DMS 273 treated with DMSO at 0.1 percent for 48 hours (cell line): Measurements from ENCODE around the gene FABP3.

Experiments
- DNase-seq: peaks from one replicate; lab custom pipeline; 2025; lab: John Stamatoyannopoulos, UW

Gene FABP3

DNA sequence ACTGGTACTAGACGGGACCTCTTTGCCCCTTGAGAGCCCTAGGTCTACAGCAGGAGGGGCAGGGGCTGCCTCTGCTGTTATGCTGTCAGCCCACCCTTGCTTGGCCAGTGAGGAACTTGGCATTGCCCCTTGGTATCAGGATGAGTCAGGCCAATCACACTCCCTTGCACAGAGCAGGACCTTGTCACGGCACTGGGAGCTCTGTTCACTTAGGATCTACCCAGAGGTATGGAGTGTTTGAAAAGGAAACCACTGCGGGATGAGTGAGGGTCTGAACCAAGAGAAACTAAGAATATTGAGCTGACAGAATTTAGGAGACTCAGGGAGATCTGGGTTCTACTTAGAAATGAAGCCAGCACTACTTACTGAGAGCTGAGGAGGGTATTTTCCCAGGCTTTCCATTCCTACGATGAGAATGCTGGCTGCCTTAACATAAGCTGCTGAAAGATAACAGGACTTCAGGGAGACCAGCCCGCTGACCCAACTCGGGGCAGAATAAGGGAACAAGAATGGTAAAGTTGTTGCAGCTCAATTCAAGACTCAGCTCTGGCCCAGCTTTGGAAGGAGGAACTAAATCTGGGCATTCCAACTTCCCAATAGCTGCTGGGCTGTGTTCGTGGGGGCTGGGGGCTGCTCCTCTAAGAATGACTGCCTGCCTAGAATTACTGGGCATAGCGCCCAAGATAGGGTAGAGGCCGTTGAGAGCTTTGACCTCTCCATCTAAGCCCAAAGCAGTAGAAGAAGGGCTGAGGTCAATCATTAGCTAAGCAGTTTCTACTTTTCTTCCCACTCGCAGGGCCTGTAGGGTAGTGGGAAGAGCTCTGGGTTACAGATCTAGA, 1.5 kb downstream of the FABP3 start:
- DNase-seq: no peak

DNA sequence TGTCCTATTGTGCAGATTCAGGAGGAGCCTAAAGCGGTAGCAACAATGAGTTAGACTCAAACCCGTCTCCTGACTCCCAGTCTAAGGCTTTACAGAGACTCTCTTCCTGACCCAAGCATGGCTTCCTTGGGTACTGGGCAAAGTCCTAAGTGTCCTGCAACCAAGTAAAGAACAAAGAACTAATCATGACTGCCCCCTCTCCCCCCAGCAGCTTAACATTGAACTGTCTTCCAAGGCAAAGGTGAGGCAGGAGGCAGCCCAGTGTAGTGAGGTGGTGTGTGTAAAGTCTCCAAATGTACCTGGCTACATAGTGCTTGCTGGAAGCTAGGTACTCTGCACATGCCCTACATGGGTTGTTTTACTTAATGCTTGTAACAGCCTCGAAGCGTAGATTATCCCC, 2.3 kb downstream of the FABP3 start:
- DNase-seq: no peak

DNA sequence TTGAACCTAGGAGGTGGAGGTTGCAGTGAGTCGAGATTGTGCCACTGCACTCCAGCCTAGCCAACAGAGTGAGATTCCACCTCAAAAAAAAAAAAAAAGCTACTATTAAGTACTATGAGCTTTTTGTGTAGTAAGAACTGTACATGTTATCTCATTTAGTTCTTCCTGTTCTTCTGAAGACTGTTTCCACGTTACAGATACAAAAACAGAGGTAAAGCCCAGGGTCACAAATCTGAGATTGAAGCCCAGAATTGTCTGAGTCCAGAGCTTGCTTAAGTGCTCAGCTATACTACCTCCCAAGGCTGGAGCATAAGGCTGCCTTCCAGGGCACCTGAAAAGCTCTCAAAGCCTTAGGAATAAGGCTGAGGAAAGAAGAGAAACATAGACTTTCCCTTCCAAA, 2.9 kb downstream of the FABP3 start:
- DNase-seq: no peak

DNA sequence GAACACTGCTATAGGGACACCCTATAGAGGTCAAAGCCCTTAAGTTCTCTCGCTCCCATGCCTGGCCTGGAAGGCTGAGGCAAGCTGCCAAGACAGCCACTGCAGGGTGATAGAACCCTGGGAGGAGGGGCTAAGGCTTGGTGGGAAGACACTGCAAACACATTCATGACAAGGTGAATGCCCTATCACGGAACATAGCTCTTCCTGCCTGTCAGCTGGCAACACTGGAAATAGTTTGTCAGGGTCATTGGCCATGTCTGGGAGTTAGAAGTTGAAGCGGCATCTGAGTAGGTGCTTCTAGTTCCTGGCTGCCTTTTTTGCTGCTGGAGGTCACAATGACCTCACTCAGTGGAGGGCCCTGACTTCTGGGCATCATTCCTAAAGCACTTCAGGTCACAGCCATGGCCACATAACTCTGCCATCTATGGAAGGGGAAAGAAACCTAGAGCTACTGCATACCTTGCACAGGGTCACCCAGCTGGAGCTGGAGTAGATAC, 4.2 kb downstream of the FABP3 start:
- no peak for DNase-seq

DNA sequence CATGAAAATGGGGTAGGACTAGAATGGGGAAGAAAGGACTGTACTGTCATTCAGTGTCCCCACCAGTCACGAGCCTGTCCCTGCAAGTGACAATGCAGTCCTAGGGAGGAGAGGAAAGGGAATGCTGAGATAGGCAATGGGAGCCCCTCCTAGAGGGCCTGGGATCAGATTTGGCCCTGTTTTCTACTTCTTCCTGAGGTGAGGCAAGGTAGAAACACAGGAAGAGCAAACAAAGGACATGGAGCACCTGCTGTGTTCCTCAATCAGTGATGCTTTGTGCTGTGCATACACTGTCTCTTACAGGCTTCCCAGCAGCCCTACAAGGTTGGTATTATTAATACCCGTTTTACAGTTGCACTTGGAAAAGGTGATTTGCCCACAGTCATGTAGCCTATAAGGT, 6.1 kb downstream of the FABP3 start:
- no peak for DNase-seq

DNA sequence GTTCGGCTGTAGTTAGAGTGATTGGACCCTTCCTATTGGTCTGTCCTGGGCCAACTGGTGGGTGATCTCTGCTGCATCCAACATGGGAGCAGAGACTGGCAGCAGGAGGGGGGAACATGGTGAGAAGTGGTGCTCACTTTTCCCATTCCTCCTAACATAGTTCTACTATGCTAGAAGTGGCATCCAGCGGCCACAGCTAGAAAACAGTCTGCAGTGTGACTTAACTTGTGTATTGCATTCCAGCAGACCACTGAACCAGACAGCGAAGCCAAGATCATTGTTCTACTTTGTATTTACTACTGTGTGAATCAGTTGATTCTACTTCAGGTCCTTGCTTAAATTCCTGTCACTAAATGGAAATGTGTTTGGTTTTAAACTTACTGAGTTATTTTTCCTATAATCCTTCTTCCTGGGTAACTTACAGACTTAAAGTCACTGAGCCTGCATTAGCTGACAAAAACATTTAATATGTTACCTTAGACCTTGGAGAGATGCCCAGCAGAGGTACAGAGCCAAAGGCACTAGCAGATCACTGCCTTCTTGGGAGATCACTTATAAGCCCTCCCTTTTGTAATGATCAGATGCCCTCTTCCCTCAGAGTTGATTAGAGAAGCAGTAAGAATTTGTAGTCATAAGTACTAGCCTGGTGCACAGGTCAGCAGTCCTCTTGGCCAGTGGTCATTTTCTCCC, 8.2 kb downstream of the FABP3 start:
- DNase-seq: no peak

DNA sequence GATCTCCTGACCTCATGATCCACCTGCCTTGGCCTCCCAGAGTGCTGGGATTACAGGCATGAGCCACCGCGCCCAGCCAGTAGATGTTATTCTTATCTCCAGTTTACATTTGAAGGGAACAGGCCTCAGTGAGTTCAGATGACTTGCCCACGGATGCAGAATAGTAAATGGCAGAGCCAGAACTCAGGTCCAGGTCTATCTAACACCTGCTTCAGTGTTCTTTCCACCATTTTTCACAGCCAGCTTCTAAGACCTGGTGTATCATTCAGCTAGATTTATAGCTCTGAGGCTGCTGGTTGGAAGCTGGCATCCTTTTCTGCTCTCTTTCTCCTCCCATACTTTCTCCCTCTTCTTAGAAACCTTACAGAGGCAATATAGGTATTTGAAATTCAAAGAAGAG, 10.8 kb downstream of the FABP3 start:
- no peak for DNase-seq

DNA sequence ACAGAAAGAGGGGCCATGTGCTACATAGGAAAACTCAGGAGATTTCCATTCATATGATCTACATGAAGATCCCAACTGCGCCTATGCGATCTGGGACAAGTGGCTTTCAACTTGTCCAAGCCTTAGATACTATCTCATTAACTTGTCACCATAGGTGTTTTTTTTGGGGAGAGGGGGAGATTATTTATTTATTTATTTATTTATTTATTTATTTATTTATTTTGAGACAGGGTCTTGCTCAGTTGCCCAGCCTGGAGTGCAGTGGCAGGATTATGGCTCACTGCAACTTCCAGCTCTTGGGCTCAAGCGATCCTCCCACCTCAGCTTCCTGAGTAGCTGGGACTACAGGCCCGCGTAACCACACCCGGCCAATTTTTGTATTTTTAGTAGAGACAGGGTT, 11.3 kb downstream of the FABP3 start:
- DNase-seq: no peak

DNA sequence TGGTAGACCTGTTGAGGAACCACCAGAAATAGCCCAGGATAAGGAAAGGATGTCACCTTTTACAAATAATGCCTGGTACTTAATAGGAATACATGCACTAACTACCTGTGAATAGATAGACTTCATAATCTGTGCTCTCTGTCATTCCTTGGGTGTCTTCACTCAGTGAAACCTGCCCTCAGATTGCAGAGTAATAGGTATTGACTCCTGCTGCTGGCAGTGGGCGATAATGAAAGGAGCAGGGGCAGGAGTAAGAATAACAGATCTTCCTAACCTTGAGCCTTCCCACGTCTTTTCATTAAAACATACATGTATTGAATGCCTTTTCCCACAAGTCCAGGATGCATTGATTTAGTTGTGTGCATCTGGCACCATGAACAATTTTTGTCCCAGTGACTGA, 16.4 kb downstream of the FABP3 start:
- DNase-seq: no peak

DNA sequence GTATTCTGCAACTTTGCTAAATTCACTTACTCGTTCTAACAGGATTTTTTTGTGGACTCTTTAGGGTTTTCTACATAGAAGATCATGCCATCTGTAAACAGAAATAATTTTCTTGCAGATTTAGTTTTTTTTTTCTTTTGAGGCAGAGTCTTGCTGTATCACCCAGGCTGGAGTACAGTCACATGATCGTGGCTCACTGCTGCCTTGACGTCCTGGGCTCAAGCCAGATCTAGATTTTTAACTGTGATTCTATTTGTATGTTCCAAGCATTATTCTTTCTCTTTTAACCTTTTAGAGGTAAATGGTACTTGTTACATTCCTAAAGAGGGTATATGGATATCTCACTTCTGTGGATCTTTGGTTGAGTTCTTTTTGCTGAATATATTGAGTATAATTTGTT, 18.6 kb downstream of the FABP3 start:
- no peak for DNase-seq

DNA sequence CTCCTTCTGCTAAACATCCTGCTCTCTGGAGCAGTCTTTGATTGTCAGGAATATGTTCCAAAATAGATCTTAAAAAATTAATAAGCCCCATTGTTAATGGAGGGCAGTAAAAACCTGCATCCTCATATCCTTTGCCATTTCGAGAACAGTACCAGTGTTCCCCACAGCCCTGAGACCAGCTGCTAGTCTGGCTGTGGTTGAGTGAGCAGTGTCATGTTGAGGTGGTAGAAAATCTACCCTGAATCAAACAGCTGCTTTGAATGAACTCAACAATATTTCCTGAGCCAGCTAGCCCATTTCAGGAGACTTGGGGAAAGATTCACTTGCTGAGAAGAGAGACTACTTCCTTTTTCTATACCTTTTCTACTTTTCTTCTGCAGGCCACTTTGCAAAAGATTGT, 24.4 kb downstream of the FABP3 start:
- no peak for DNase-seq

DNA sequence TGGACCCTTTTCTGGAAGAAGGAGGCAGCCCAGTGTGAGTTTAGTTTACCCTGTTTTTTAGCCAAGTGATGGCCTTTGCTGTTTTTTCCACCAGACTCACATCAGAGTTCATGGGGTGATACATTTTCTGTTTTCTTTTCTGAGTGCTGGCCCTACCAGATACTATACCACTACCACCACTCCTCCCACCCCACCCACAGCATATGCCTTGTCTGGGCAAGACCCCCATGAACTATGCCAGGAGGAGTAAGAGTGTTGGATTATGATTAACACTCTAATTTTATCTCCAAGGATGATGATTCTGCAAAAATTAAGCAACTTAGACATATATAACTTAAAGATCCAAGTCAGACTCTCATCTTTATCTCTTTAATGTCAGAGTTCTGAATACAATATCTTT, 26.1 kb downstream of the FABP3 start:
- no peak for DNase-seq

DNA sequence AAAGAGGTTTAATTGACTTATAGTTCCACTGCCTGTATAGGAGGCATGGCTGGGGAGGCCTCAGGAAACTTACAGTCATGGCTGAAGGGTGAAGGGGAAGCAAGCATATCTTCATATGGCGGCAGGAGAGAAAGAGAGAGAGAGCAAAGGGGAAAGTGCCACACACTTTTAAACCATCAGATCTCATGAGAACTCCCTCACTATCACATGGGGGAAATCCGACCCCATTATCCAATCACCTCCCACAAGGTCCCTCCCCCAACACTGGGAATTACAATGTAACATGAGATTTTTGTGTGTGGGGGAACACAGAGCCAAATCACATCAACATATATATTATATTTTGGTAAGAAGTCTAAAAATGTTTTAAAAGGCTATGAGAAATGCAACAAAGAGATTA, 27.2 kb downstream of the FABP3 start:
- no peak for DNase-seq

DNA sequence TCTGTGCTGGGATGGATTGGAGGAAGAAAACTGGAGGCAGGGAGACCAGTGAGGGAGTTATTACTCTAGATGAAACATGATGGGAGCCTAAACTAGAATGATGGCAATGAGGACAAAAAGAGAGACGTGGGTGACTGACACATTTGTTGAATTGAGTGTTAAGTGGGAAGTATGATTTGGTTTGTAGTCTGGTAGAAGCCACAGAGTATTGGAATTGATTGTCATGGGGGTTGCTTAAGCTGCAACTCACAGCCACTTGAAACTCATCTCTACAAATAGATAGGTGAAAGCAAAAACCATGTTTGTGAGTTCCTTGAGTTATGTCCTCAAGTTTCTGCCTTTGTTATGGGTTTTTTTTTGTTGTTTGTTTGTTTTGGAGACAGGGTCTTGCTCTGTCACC, 28.4 kb downstream of the FABP3 start:
- no peak for DNase-seq

DNA sequence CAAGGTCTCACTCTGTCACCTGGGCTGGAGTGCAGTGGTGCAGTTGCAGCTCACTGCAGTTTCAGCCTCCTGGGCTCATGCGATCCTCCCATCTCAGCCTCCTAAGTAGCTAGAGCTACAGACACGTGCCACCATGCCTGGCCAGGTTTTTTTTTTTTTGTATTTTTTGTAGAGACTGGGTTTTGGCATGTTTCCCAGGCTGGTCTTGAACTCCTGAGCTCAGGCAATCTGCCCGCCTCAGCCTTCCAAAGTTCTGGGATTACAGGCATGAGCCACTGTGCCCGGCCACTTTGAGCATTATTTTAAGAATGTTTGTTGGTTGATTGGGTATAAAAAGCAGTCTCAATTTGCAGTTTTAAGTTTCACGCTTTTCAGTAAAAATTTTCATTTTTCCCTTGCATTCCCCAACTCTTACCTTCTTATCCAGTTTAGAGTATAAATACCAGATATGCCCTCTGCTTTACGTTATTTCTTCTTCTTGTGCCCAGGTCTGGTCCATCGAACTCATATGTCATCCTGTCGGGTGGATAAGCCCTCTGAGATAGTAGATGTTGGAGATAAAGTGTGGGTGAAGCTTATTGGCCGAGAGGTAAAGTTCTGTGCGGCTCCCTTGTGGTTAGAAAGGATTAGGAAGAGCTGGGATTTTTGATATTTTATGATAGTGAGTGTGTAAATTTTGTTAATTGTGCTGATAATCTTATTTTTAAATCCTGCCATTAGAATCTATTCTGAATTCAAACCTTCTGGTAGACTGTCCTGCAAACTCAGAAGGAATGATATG, 36.0 kb downstream of the FABP3 start:
- DNase-seq: no peak

DNA sequence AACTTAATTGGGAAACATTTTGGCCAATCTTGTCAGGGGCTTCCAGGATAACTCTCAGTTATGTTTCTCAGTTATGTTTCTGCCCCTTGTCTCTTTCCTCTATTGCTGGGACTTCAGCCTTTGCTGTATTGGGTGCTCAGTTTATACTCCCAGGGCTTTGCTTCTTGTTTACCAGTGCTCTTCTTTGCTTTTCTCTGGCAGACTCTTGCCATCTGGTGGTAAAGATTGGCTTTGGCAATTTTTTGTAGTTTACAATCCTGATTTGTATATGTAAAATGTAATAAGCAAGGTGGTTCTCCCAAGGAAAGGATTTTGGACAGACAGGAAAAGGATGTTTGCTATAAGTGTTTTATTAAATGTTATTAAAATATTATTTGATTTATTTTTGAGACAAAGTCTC, 37.9 kb downstream of the FABP3 start:
- DNase-seq: peak; percentile 62

DNA sequence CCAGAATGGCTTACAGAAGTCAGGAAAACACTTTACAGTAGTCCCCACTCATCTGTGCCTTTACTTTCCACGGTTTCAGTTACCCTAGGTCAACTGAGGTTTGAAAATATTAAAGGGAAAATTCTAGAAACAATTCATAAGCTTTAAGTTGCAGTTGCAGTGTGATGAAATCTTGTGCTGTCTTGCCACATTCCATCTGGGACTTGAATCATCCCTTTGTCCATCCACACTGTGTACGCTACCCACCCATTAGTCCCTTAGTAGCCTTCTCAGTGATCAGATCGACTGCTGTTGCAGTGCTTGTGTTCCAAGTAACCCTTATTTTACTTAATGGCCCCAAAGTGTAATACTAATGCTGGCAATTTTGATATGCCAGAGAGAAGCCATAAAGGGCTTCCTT, 45.5 kb downstream of the FABP3 start:
- no peak for DNase-seq

DNA sequence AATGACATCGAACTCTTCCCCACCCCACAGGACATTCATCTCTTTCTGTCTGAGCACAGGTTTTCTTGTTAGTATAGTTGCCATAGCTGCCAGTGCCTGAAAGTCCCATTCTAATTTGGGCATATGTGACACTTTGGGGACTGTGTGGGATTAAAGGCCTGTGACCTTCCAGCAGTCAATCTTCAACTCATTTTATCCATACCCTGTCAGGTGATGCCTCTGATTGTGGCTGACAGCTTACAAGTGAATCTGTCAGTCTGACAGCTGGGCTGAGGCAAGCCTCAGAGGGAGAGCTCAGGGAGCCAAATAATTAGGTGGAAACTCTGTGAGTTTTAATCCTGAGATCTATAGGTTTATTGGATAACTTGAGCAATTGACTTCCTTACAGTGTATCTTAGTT, 46.4 kb downstream of the FABP3 start:
- no peak for DNase-seq

DNA sequence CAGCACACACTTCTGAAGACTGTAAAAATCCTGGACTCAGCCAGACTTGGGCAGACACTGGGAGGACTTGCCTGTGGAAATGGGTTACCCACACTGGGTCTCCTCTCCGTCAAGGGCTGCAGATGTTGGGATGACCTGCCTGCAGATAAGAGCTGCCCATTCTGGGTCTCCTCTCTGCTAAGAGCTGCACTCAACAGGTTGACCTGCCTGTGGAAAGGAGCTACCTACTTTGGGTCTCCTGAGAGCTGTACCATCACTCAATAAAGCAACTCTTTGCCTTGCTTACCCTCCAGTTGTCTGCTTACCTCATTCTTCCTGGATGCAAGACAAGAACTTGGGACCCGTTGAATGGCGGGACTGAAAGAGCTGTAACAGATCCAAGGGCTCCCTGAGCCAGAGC, 47.9 kb downstream of the FABP3 start:
- DNase-seq: no peak

DNA sequence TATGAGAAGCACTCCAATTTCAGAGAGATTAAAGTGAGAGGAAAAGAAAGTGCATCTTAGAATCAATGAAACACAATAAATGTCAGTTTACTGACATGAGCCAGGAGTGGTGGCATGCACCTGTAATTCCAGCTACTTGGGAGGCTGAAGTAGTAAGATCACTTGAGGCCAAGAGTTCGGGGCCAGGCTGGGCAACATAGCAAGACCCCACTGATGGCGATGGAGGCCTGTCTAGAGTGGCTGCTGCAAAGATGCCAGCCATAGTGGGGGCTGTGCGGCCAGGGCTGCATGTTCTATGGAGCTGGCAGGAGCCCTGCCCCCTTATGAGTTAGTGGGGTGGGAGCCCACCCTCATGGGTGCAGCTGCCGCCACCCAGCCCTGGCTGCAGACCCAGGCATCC, 48.8 kb downstream of the FABP3 start:
- no peak for DNase-seq

DNA sequence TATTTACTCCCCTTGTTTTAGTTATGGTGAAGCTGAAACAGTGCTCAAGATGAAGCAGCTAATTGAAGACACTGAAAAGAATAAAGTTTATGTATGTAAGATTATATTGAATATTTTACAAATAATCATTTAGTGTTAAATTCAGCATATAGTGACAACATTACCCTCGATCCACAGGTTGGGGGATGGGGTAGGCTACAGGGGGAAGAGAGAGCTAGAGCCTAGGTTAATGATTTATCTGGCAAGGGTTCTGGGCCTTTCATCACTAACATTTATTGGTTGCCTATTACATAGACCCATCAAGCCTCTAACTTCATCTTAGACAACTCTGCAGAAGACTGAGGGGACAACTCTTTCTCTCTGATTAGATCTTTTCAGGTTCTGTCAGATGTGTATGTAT, 54.7 kb downstream of the FABP3 start:
- DNase-seq: no peak

DNA sequence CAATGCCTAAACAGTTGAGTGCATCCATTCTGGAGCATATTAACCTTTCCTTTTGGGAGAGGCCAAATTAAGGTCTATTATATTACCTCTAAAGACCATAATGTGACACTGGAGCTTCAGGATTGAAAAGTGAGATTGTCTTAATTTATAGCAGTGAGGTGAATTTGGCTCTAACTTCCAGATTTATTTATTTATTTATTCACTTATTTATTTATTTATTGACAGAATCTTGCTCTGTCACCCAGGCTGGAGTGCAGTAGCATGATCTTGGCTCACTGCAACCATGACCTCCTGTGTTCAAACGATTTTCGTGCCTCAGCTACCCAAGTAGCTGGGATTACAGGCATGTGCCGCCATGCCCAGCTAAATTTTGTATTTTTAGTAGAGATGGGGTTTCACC, 57.0 kb downstream of the FABP3 start:
- DNase-seq: no peak
